BE2C (cell line): ENCODE data around the gene TMX3. TPM values are rescaled to one million over a fixed set of nuclear protein-coding genes. Genes with fewer than 3 reads are reported as not detected.

Experiments
- DNase-seq: peaks from one replicate; pipeline ENCODE4 v3.0.0-alpha.2; 2020
- H3K27me3 ChIP-seq: fragments of 250-450 bp; sonication (Bioruptor Pico); 2 replicates; pipeline ENCODE4 v1.5.1; 2020; ENCODE audit warnings: mild to moderate bottlenecking
- H3K36me3 ChIP-seq: fragments of 250-450 bp; sonication (Bioruptor Pico); 2 replicates; pipeline ENCODE4 v1.5.1; 2020; ENCODE audit warnings: mild to moderate bottlenecking
- H3K4me1 ChIP-seq: fragments of 250-450 bp; sonication (Bioruptor Pico); 2 replicates; pipeline ENCODE4 v1.5.1; 2020
- H3K4me3 ChIP-seq: 2 replicates; pipeline ENCODE4 v1.5.1; 2011; ENCODE audit warnings: low read depth, low read length
- H3K9me3 ChIP-seq: fragments of 250-450 bp; sonication (Bioruptor Pico); 2 replicates; pipeline ENCODE4 v1.5.1; 2020
- polyA plus RNA-seq: library from polyadenylated mRNA; unstranded; fragments of >200 nt; gene quantifications from one replicate; pipeline ENCODE4 v1.2.1, GENCODE V29; 2012; ENCODE audit warnings: low read depth, missing spikeins; ENCODE audit not compliant: insufficient read length, insufficient read depth
- TF ChIP-seq, protein P1 (sequence below): IDR thresholded peaks from 2 replicates; pipeline ENCODE4 v1.5.1; 2012; ENCODE audit warnings: mild to moderate bottlenecking, low read depth, low read length

Gene TMX3, protein sequence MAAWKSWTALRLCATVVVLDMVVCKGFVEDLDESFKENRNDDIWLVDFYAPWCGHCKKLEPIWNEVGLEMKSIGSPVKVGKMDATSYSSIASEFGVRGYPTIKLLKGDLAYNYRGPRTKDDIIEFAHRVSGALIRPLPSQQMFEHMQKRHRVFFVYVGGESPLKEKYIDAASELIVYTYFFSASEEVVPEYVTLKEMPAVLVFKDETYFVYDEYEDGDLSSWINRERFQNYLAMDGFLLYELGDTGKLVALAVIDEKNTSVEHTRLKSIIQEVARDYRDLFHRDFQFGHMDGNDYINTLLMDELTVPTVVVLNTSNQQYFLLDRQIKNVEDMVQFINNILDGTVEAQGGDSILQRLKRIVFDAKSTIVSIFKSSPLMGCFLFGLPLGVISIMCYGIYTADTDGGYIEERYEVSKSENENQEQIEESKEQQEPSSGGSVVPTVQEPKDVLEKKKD
- polyA plus RNA-seq, result 13.8 TPM

DNA sequence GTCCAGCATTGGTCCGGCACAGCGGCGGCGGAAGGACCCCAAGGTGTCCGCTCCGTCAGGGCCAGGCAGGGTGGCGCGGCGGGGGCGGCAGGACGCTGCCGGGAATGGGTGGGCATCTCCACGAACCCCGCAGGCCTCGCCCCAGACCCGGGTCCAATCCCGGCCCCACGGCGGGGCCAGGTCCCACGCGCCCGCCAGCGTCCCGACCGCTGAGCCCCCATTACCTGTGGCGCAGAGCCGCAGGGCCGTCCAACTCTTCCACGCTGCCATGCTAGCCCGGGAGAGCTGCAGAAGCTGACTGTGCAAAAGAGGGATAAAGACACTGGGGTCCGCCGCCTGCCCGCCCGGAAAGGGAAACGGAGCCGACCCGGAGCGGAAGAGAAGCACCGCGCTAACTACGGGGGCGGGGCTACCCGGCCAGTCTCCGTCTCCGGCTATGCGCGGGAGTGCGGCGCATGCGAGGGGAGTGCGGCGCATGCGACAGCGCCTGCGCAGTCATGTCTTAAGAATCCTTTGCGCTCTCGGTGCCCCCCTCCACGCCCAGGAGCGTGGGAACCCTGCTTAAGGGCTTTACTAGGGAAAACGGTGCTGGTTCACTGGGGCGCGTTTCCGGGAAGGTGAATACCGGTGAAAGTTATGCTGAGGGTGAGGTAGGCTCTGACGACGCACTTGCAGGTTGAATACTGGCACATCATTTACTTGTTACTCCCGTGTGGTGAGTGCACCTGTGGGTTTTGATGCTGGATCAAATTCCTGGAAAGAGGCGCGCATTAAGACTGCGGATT lies at the start of gene TMX3:
TSS of gene TMX3 (minus strand) at position 397 of the 785 bp plus-strand sequence. CDS start at position 270, 127 bp downstream.
- peak; percentile 90 for DNase-seq
- no peaks in the 10 kb centered on the region for H3K4me1 ChIP-seq
- H3K36me3 ChIP-seq, result peaks cover 6% of the 10 kb centered on the region; the same call in 1 of the 2 replicates
- H3K27me3 ChIP-seq, result no peaks in the 10 kb centered on the region
- no peaks in the 10 kb centered on the region for H3K9me3 ChIP-seq
- TF ChIP-seq, protein P1, sequence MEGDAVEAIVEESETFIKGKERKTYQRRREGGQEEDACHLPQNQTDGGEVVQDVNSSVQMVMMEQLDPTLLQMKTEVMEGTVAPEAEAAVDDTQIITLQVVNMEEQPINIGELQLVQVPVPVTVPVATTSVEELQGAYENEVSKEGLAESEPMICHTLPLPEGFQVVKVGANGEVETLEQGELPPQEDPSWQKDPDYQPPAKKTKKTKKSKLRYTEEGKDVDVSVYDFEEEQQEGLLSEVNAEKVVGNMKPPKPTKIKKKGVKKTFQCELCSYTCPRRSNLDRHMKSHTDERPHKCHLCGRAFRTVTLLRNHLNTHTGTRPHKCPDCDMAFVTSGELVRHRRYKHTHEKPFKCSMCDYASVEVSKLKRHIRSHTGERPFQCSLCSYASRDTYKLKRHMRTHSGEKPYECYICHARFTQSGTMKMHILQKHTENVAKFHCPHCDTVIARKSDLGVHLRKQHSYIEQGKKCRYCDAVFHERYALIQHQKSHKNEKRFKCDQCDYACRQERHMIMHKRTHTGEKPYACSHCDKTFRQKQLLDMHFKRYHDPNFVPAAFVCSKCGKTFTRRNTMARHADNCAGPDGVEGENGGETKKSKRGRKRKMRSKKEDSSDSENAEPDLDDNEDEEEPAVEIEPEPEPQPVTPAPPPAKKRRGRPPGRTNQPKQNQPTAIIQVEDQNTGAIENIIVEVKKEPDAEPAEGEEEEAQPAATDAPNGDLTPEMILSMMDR, result no peak
- peak within 1 kb of the TSS; percentile 81 for H3K4me3 ChIP-seq

DNA sequence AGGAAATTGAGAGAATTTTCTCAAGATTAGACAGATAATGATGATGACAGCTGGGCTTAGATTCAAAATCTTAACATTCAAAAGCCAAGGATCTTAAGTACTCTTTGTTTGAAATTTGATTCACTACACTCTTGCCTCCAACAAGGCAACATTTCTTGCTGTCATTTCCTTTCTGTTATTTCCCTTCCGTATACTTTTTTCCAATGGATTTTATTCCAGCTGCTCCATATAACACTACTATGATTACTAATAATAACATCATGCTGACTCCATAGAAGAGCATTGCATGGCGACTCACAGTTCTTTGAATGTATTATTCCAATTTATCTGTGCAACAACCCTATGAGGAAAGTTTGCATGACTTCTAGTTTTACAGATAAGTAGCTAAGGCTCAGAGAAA lies 49.1 kb upstream of the TMX3 start:
- DNase-seq, result no peak
- no peaks in the 10 kb centered on the region for H3K36me3 ChIP-seq
- no peak overlapping the region for H3K4me3 ChIP-seq
- TF ChIP-seq, protein P1, result no peak
- no peaks in the 10 kb centered on the region for H3K9me3 ChIP-seq
- no peaks in the 10 kb centered on the region for H3K4me1 ChIP-seq
- H3K27me3 ChIP-seq, result no peaks in the 10 kb centered on the region

DNA sequence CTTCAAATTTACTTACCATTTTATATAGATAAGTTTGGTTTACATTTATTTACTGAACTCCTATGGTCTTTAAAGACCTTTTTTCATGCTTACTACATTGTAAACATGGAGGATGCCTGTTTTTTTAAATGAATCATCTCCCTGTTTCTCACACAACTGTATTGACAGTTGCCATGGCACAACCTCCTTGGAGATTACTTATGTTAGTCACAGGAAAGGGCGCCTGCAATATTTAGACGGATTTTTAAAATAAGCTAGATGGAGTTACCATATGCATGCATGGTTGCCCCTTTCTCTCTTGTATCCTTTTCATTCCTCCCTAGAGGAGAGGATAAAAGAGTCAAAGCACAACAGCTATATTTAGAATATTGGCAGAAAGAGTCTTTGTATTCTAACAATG lies 48.2 kb upstream of the TMX3 start:
- TF ChIP-seq, protein P1, result no peak
- H3K27me3 ChIP-seq, result no peaks in the 10 kb centered on the region
- H3K36me3 ChIP-seq, result no peaks in the 10 kb centered on the region
- H3K9me3 ChIP-seq, result no peaks in the 10 kb centered on the region
- DNase-seq, result no peak
- H3K4me1 ChIP-seq, result no peaks in the 10 kb centered on the region
- no peak overlapping the region for H3K4me3 ChIP-seq

DNA sequence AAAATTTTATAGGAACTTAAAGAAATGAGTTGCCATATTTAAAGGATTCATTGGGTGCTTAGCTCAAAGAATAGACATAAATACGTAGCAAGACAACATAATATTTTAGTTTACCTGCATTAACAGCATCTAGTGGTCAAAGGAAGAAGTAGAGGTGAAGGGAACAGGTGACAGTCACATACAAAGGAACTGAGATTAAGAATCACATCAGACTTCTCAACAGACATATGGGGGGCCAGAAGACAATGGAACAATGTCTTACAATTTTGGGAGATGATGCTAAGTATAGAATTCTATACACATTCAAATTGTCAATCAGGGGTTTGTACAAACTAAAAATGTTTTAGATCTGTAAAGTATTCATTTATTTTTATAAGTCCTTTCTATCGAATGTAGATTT lies 44.4 kb upstream of the TMX3 start:
- Histone ChIP-seq H3K9me3 (no peaks in the 10 kb centered on the region), H3K36me3 (no peaks in the 10 kb centered on the region), H3K27me3 (no peaks in the 10 kb centered on the region), H3K4me3 (no peak overlapping the region), H3K4me1 (no peaks in the 10 kb centered on the region)
- TF ChIP-seq, protein P1, result no peak
- no peak for DNase-seq

DNA sequence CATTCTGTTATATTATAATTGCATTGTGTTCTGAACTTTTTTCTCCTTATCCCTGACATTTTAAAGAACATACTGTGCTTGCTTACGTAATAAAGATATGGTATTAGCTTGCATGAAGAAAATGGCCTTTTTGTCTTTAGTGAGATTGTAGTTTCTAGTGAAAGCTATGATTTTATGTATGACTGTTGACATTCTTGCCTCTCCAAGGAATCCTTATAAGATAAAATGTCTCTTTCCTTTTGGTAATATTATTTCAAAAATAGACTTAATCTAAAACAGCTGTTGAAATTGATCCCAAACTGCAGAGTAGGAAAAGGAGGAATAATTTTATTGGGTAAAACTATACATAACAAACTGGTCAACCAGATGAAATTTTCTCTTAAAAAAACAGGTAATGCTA lies 42.2 kb upstream of the TMX3 start:
- DNase-seq, result no peak
- TF ChIP-seq, protein P1, result no peak
- Histone ChIP-seq H3K4me3 (no peak overlapping the region), H3K36me3 (no peaks in the 10 kb centered on the region), H3K9me3 (no peaks in the 10 kb centered on the region), H3K27me3 (no peaks in the 10 kb centered on the region), H3K4me1 (no peaks in the 10 kb centered on the region)

DNA sequence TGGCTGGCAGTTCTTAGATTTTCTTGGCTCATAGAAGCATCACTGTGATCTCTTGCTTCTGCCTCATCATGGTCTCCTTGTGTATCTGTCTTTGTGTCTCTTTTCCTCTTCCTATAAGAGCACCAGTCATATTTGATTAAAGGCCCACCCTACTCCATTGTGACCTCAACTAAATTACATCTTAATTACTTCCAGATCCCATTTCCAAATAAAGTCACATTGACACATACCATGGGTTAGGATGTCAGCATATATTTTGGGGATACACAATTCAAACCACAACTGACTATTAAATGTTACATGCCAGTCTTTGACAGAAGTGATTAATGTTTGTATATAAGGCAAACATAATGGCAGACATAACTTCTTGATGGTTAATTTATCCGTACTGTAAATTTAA lies 27.3 kb upstream of the TMX3 start:
- peaks cover 15% of the 10 kb centered on the region; the same call in 1 of the 2 replicates for H3K4me1 ChIP-seq
- no peaks in the 10 kb centered on the region for H3K9me3 ChIP-seq
- no peak for DNase-seq
- H3K36me3 ChIP-seq, result no peaks in the 10 kb centered on the region
- H3K27me3 ChIP-seq, result no peaks in the 10 kb centered on the region
- no peak overlapping the region for H3K4me3 ChIP-seq
- TF ChIP-seq, protein P1, result no peak
